Sciatic nerve (tissue), 2 donors: ENCODE measurements around the gene ESRRB. TPM values are rescaled to one million over a fixed set of nuclear protein-coding genes. Genes with fewer than 3 reads are reported as not detected.

Experiments
- ATAC-seq: fragments of 200-7000 bp; cut with Tn5 transposase; one replicate; pipeline ENCODE4 v1.9.1; 2020; ENCODE audit warnings: mild to moderate bottlenecking, moderate library complexity
- DNase-seq: peaks from one replicate; pipeline ENCODE4 v3.0.0-alpha.2; 2020; ENCODE audit warnings: low spot score
- intact Hi-C: fragments of 100-400 bp; cut with DNase I; formaldehyde crosslinking; loops from one replicate; pipeline ENCODE4 v1.14.2; 2022
- total RNA-seq: library from RNA; stranded (reverse); fragmentation: NEBNext Ultra II Directional; extraction: Animal tissue kit (Norgen Biotek cat#: 25700); gene quantifications from one replicate; pipeline ENCODE4 v1.2.1, GENCODE V29; 2021
- donor health status: DM: no; HTN: no; CAD: no.
- donor health status: DM: no; HTN: no; CAD: no.

The ESRRB gene
- total RNA-seq, 1 donor from 2014 or later: 0.18 TPM

DNA sequence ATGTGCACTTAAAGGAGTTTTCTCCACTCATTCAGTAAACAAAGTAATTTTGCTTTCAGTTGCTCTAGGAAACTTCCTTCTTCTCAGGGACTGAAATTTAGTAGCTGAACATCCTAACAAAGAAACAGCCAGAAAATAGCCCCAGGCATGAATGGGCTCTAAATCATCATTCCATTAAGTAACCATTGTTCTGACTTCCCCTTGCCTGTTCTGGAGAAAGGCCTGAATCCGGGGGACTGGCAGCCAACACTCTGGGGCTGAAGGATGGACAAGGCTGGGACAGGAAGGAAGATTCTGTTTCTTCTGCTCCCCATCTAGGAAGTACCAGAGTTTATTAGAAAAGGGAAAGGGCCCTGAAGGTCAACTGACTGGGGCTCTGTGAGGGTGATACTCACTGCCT lies 104.5 kb downstream of the ESRRB start:
- intact Hi-C loops: no loop called here
- DNase-seq (no peak), ATAC-seq (no peak)

DNA sequence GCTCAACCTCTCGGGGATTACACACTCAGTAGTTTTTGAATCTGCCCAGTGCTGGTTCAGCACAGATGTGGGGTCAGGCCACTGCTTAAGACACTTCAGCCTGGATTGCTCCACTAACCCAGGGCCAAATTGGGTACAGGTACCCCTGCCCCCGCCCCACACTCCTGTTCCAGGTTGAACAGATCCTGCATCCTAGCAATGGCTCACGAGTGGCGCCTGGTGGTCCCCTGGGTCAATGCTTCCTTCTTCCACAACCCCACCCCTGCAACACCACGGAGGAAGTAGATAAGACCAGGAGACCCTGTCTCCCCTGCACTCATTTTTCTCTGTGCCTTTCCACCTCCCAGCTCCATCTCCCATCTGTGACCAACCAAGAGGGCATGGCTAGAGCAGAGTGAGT lies 108.4 kb downstream of the ESRRB start:
- intact Hi-C loops: no loop called here
- ATAC-seq: no peak
- no peak for DNase-seq

DNA sequence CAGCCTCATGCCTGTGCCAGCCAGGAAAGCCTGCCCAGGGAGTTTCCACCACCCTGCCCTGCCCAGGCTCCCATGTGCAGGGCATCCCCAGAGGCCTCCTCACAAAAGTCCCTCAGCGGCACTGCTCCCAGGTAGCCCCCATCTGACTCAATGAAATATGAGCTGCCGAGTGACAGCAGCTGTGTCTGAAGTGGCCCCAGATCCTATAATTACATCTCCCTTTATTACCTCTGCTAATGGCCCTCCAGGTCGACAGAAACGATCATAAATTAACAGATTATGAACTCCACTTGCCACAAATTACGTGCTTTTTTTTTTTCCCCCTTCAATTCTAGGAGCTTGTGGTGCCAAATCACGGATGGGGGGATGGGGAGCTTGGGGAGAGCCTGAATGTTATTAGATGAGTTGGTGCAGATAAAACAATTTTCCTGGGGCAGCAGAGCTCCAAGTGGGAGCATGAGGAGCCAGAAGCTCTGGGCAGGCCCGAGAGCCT lies 110.4 kb downstream of the ESRRB start:
- no peak for DNase-seq
- intact Hi-C loops: no loop called here
- no peak for ATAC-seq

DNA sequence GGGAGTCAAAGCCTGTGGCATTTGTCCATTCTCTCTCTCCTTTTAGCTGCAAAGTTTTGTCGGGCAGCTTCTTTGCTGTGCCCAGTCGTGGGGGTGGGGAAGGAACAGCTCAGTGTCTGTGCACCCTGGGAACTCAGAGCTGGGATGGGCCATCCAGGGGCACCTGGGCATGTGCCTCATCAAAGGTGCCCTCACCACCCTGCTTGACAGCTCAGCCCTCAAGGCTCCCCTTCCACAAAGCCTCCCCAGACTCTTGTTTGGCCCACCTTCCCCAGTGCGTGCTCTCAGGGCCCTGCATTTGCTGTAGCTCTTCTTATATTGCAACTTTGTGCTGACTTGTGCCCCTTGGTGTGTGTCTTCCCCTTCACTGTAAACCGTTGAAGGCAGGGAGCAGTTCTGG lies 112.6 kb downstream of the ESRRB start:
- intact Hi-C loops: no loop called here
- DNase-seq: no peak
- ATAC-seq: no peak

DNA sequence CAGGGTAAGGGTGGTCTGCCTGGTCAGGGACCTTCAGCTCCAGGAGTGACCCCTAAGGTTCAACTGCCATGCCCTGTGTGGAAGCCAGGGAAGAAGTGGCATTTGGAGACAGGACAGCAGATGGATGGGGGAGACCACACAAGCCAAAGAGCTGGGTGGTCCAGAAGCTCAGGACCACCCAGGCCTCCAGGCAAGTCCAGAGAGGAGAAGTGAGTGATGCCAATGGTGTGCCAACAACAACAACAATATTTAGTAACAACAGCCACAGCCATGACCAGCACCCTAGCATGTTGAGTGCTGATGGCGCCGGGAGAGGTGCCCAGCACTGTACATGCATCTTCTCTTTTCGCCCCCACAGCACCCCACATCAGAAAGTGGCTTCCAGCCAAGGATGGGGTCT lies 113.7 kb downstream of the ESRRB start:
- ATAC-seq: no peak
- intact Hi-C loops: no loop called here
- DNase-seq: no peak

DNA sequence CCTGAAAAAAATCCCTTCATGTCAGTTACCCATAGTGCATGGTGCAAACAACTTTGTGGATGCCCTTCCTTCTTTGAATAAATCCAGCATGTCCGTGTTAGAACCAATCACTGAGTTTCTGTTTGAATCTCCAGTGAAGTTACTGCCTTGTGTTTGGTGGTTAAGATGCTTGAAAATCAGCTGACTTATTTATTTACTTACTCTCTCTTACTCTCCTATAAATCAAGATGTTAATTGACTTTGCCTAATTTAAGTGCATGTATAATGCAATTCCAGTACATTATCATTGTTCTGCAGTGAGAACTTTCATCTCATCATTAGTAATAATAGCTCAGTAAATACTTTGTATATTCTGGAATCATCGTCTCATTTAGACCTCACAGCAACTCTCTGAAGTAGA lies 114.2 kb downstream of the ESRRB start:
- ATAC-seq: no peak
- no peak for DNase-seq
- intact Hi-C loops: no loop called here

DNA sequence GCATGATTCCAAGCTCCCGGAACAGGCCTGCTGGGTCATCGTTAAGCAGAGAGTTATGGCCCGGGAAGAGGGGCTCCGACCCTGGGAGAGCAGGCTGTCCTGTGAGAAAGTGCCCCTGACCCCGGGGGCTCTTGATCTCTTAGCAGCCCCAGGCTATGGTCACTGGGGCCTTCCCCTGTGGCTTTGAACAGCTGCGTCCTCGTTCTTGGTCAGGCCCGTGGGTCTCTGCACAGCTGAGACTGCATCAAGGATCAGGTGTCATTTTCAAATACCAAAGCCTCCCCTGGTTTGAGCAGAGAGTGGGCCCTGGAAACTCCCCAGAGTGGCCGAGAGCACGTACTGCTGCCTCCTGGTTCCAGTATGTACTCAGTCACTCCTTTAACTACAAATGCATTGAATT lies 114.8 kb downstream of the ESRRB start:
- DNase-seq (no peak), ATAC-seq (no peak)
- intact Hi-C loops: no loop called here

DNA sequence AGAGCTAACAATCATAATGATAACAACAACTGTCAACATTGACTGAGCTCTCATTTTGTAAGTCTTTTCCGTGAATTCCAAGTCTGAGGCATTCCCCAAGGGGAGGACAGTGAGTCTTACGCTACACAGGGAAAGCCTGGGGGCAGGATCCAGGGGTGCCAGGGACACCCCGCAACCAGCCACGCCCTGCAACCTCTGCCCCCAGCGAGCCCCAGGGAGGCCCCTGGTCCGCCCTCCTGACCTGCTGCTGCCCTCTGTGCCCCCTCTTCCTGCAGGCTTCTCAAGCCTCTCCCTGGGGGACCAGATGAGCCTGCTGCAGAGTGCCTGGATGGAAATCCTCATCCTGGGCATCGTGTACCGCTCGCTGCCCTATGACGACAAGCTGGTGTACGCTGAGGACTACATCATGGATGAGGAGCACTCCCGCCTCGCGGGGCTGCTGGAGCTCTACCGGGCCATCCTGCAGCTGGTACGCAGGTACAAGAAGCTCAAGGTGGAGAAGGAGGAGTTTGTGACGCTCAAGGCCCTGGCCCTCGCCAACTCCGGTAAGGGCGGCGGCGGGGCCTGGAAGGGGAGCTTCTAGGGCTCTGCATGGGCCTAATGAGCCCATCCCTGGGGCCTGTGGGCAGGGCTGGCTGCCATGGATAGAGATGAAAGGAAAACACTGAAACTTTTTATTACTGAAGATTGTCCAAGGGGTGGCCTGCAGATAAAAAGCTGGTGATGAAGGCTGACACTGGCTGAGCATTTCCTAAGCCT lies 115.4 kb downstream of the ESRRB start:
- intact Hi-C loops: no loop called here
- DNase-seq (no peak), ATAC-seq (no peak)

DNA sequence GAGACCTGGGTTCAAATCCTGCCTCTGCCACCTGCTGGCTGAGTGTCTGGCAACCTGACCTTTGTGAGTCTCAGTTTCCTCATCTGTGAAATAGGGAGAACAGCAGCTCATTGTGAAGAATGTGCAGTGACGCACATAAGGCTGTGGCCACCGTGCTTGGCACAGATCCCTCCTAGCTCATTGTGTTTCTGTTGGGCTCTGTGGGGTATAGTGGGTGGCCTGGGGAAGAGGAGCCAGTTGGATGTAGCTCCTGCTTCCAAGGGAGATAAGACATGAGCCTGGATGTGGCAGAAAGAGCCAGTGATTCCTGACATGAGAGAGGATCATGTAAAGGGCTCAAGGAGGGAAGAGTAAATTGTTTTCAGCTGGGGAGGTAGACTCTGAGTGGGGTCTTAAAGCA lies 120.0 kb downstream of the ESRRB start:
- ATAC-seq (no peak), DNase-seq (no peak)
- intact Hi-C loops: no loop called here

DNA sequence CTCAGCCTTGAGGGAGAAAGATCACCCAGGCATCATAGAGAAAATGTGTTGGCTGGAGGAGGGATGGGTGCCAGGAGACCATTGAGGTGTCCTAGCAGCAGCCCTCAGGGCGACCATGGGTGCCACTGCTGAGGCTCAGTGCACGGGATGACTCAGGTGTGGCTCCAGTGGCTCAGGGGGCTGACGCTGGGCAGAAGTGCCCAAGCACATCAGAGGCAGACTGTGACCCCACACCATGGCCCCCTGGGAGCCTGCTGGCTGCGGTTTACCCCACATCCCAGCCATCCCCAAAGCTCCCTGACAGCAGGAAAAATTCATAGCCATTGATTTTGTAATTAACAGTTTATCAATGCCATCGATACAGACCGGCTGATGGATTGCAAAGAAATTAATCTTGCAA lies 120.7 kb downstream of the ESRRB start:
- no peak for DNase-seq
- no peak for ATAC-seq
- intact Hi-C loops: no loop called here

DNA sequence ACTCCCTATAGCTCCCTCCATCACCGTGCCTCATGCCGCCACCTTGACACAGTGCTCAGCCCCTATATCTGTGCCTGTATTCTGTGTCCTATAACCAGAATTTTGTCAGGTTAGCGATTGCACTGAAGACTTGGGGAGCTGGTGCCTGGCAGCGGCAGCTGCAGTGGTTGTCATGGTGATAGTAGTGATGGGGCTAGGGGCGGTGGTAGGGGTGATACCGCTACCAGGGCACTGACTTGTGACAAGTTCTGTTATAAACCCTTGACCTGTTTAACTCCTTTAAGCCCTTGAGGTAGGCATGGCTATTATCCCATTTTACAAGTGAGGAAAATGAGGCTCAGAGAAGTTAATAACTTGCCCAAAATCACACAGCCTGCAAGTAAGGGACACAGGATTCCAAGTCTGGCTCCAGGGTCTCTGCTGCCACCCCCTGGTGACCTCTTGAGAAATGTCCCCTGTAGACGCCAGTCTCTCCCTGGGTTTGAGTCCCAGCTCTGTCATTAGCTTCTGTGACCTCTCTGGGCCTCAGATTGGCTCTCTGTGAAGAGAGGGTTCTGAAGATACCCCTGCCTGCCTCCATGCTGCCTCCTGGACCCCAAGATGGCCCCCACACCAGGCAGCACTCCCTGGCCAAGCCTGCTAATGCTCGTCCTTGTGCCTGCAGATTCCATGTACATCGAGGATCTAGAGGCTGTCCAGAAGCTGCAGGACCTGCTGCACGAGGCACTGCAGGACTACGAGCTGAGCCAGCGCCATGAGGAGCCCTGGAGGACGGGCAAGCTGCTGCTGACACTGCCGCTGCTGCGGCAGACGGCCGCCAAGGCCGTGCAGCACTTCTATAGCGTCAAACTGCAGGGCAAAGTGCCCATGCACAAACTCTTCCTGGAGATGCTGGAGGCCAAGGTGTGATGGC lies 121.9 kb downstream of the ESRRB start:
- intact Hi-C loops: no loop called here
- ATAC-seq (no peak), DNase-seq (no peak)

DNA sequence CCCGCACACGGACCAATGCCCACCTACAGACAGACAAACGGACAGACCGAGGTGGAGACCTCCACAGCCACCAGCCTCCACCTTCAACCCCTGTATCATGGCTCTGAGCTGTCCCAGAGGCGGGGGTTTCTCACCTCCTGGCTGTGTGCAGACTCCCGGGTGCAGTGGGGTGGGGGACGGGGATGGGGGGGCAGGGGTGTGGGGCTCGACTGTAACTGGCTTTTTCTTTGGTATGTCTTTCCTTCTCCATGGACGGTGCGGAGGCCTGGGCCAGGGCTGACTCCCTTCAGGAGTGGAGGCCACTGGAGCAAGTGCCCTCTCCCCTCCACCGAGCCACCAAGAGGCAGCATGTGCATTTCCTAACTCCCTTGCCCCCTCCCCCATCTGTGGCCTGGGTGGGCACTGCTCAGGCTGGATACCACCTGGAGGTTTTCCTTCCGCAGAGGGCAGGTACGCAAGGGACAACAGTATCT lies 122.6 kb downstream of the ESRRB start:
- ATAC-seq (no peak), DNase-seq (no peak)
- intact Hi-C loops: no loop called here

DNA sequence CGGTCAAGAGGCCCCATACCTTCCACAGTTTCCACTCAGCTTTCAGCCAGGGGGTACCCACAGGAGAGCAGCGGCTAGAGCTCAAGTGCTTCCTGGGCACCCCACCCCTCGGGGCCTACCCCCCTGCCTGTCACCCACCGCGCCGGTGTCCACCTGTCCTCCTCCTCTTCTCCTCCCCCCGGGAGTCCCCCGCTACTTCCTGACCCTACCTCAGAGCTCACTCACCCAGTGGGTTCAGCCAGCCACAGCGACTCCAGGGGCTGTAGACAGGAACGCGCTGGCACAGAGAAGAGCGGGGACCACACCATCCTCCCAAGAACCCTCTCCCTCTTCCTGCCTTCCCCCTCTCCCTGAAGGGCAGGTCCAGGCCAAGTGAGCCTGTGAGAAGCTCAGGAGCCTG lies 123.0 kb downstream of the ESRRB start:
- ATAC-seq: no peak
- intact Hi-C loops: no loop called here
- DNase-seq: no peak

DNA sequence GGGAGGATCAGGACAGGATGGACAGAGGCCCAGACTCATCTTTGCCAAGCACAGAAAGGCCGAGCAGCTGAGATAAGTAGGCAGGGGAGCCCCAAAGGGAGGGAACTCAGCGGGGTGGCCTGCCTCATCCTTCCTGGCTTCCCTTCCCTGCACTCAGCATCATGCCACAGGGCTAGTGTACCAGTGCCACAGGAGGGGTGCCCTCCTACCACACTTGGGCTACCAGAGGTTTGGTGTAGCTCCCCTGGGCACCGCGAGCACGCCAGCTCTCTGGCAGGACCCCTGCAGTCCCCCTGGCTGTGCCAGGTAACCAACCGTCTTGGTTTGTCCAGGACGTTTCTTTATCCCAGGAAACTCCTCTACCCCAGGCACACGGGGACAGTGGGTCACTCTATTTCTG lies 123.5 kb downstream of the ESRRB start:
- ATAC-seq (no peak), DNase-seq (no peak)
- intact Hi-C loops: no loop called here

DNA sequence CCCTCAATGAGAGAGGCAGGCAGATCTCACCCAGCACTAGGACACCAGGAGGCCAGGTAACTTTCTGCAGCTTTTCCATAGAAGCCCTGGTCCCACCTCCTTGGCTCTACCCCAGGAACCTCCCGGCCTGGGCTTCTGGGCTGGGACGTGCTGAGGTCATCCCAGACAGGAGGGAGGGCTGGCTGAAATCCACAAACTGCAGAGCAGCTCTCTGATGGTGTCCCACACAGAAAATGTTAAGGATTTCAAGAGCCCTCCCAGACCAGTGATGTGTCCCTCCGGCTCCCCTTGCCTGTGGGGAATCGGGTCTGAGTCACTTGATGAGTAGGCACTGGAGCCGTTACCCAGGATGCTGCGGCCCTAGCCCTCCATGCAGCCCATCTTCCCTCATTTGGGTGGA lies 124.1 kb downstream of the ESRRB start:
- DNase-seq (no peak), ATAC-seq (no peak)
- intact Hi-C loops: no loop called here

DNA sequence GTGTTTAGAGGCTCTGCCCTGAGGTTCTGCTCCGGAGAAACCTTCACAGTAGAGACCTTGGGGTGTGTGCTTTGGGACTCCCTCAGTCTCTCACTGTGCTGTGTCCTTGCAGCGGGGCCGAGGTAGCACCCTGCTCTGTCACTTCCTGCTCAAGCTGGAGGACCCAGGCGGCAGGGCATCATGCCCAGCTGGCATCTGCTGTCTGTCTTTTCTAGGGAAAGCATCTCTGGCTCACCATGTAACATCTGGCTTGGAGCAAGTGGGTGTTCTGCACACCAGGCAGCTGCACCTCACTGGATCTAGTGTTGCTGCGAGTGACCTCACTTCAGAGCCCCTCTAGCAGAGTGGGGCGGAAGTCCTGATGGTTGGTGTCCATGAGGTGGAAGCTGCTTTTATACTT lies 124.5 kb downstream of the ESRRB start:
- DNase-seq: no peak
- intact Hi-C loops: no loop called here
- no peak for ATAC-seq

DNA sequence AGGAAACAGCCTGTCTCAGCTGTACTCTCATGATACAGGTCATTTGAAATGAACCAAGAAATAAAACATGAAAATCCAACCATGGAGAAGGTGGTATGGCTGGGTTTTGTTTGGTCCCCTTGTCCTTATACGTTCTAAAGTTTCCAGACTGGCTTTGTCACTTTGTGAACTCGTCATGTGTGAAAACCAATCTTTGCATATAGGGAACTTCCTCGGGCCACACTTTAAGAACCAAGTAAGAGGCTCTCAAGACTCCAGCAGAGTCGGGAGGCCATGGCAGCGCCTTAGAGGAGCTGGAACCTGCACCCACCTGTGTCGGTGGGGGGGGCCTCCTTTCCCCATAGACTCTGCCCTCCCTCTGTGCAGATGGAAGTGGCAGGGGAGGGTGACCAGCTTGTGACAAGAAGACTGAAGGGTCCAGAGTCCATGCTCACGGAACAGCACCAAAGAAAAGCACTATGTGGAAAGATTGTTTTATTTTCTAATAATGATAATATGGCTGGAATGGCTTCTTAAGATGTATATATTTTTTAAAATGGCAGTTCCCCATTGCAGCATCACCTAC lies 125.3 kb downstream of the ESRRB start:
- ATAC-seq (no peak), DNase-seq (no peak)
- intact Hi-C loops: no loop called here

DNA sequence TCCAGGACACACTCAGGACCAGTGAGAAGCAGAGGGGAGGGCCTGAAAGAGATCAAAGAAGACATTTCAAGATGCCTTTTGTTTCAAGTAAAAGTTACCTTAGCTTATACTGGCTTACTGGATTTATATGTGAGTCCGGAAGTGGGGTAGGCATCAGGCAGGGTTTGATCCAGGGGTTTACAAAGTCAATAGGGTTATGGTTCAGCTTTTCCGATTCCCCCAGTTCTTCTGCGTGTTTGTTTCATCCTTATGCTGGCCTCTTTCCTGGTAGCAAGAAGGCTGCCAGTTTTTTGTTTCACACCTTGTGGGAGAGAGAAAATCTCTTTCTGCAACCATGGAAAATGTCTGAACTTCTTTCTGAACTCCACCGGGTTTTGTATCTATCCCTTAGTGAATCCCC lies 126.3 kb downstream of the ESRRB start:
- ATAC-seq: no peak
- DNase-seq: no peak
- intact Hi-C loops: no loop called here

DNA sequence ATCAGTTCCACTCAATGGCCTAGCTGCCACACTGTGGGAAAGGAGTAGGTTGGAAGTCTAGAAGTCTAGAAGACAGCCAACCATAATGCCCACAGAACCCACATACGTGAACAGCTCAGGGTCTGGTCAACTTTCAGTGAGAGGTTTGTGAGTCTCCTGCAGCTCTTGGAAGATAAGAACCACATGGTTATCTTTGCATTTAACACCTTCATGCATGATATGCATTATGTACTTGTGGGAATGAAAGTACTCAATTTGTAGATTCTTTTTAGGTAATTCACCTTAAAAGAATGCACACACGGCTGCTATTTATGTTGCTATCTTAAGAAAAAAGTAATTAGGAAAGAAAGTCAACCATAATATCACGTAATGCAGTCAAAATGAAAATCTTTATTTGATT lies 126.7 kb downstream of the ESRRB start:
- ATAC-seq: no peak
- no peak for DNase-seq
- intact Hi-C loops: no loop called here

DNA sequence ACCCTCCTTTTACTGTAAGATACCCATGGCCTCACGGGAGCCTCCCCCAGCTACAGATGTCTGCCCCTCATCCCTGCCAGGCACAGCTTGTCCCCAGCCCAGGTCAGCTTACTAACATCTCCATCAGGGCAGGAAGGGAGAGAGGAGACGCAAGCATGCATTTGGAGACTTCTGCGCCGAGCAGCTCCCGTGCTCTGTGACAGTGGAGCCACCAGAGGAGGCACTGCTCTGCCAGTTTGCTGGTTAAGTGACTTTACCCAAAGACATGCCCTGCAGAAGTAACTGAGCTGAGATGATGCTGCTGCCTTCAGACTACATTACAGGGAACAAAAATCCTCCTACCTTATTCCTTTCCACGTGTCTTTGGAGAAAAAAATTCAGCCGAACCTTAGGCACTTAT lies 133.4 kb downstream of the ESRRB start:
- intact Hi-C loops: no loop called here
- no peak for DNase-seq
- ATAC-seq: no peak
